HG03457 (cell line): ENCODE measurements around the gene ZFY.

Experiments used
- ATAC-seq: cut with Tn5 transposase; IDR thresholded peaks from one replicate; pipeline ENCODE4 v1.9.1; 2021; ENCODE audit warnings: moderate number of reproducible peaks; ENCODE audit not compliant: unreplicated experiment

Gene ZFY

GRCh38 chrY:2934861-2935715 lies at the start of gene ZFY:
TSS of gene ZFY (plus strand) at chrY:2935381. CDS start at chrY:2953937, 18,556 bp downstream.
- ATAC-seq, result peak; percentile 36

DNA sequence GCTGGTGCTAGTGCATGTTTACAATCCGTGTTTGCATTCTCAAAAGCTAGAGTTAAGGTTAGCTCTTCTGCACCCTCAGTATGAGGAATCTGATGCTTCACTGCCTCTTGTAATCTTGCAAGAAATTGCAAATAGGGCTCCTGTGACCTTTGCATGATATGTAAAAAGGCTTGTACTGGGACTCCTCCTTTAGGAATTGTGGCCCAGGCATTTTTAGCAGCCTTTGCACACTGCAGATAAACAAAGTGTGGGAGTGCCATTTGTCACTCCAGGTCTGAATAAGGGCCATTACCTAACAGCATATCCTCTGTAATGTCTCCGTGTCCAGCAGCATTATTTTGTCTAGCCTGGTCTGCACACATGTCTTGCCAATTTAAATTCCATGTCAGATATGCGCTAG lies 49.3 kb upstream of the ZFY start:
- no peak for ATAC-seq

- ATAC-seq, result no peak
Observed at GRCh38 chrY:2887386-2887785, 47.8 kb upstream of the ZFY start.

DNA sequence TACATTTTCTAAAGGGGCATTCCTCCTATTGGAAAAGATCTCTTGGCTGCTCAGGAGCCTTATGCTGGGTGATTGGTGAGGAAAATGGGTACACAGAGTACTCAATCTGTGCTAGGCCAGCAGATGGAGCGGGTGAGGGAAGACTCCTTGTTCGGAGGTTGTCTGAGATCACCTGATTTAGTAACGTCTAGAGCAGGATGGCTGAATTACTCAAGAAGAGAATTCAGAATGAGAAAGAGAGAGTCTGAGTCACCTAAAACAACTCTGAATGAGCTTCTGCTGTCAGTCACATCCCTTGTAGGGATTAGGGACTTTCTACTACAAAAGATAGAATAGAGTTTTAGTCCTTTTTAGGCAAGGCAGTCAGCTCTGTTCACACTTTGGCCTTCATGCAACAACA lies 47.2 kb upstream of the ZFY start:
- peak; percentile 76 for ATAC-seq

DNA sequence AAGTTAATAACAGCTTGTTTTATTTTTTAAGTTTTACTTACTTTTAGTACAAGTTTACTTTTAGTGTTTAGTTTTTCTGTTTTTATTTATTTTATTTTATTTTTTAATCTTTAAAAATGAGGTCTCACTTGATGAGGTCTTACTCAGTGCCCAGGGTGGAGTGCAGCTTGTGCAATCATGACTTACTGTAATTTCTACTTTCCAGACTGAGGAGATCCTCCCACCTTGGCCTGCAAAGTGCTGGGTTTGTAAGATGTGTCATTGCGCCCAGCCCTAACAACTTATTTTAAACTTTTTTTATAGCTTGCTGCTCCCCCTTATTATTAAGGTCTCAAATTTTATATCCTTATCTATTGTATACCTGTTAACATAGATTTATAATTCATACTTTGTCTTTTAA lies 41.7 kb upstream of the ZFY start:
- no peak for ATAC-seq

GRCh38 chrY:2896050-2896449 lies 39.1 kb upstream of the ZFY start:
- ATAC-seq, result peak; percentile 57

GRCh38 chrY:2907356-2907755 lies 27.8 kb upstream of the ZFY start:
- no peak for ATAC-seq

GRCh38 chrY:2913066-2913815 lies 21.9 kb upstream of the ZFY start:
- ATAC-seq, result no peak

GRCh38 chrY:2934078-2934477 lies 1.1 kb upstream of the ZFY start:
- ATAC-seq, result no peak

- peak; percentile 67 for ATAC-seq
Observed at GRCh38 chrY:2935716-2936435, 695 bp downstream of the ZFY start.

DNA sequence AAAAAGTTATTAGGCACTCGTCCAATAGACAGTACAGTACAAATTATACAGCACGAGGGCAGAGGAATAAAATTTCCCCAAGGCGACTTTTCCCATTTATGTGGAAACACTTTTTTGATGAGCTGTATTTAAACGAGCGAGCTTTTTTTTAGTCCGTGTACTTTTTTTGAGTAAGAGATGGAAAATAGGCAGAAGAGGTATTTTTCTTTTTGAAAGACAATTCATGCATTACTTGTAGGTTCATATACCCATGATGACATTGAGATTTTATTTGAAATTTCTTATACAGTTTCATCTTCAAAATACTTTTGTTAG lies 1.2 kb downstream of the ZFY start:
- ATAC-seq, result no peak

DNA sequence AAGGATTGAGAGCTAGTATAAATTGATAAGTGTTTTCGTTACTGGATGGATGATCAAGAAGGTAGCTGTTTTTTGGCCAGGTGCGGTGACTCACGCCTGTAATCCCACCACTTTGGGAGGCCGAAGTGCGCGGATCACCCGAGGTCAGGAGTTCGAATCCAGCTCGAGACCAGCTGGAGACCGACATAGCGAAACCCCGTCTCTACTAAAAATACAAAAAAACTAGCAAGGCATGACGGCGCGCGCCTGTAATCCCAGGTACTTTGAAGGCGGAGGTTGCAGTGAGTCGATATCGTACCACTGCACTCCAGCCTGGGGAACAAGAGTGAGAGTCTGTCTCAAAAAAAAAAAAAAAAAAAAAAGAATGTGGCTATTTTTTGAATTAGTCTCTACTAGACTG lies 2.0 kb downstream of the ZFY start:
- ATAC-seq, result no peak

GRCh38 chrY:2949590-2950252 lies 14.5 kb downstream of the ZFY start:
- ATAC-seq, result peak; percentile 59

- ATAC-seq, result no peak
Observed at GRCh38 chrY:2950655-2951054, 15.5 kb downstream of the ZFY start.

GRCh38 chrY:2952912-2953311 lies 17.7 kb downstream of the ZFY start:
- no peak for ATAC-seq

GRCh38 chrY:2954735-2955134 lies 19.6 kb downstream of the ZFY start:
- ATAC-seq, result no peak

- no peak for ATAC-seq
Observed at GRCh38 chrY:2955561-2955960, 20.4 kb downstream of the ZFY start.

- no peak for ATAC-seq
Observed at GRCh38 chrY:2962061-2962460, 26.9 kb downstream of the ZFY start.

- no peak for ATAC-seq
Observed at GRCh38 chrY:2964814-2965213, 29.6 kb downstream of the ZFY start.

DNA sequence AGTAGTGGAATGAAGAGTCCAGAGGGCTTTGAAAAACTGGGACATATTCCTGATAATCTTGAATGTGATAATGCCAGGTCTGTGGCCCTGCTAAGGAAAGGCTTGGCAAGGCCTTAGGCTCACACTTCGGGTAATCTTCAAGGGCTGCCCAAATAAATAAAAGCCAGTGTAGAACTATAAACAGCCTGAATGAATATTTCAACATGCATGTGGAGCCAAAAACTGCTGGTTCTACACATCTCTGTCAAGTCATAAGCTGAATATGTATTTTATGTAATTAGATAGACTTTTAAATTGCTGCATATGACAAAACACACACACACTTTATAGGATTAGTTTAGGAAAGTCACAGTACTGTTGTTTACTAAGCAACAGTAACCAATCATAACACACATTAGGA lies 30.4 kb downstream of the ZFY start:
- no peak for ATAC-seq

DNA sequence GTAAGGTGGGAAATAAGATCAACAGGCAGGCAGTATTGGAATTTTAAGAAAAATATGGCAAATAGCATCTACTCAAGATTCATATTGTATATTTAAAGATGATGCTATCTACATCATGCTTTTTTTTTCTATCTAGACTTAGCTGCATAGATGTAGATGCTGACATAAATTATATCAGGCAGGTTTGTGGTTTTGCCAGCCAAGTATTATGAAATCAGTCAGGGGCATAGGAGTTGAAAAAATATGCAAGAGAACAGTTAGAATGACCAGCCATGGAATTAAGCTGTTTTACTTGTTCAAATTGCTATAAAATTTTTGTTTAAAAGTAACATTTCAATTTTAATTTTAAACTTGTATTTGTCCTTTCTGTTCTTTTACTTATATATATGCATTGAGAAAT lies 34.4 kb downstream of the ZFY start:
- ATAC-seq, result no peak
